ENCODE data around the gene ANKH. TPM values are rescaled to one million over a fixed set of nuclear protein-coding genes. Genes with fewer than 3 reads are reported as not detected.
A peak's percentile ranks its signal among the peaks of the same experiment; 100 is the strongest.
"Not testable (repeated sequence)": the region's sequence is repeated elsewhere in the genome, so short reads cannot be mapped to it uniquely, and the experiment has no call there.

ANKH gene
- total RNA-seq, 2 donors from 2014 or later, result 93.8 to 94.1 TPM

GRCh38 chr5:14893381-14893780, 21.8 kb upstream of the ANKH start:
- no peak for DNase-seq (ENCODE audit: low spot score)
- intact Hi-C loops (cut with DNase I), result no loop called here

GRCh38 chr5:14890846-14891245, 19.3 kb upstream of the ANKH start:
- no peak for DNase-seq (ENCODE audit: low spot score)
- intact Hi-C loops (cut with DNase I), result no loop called here

DNA sequence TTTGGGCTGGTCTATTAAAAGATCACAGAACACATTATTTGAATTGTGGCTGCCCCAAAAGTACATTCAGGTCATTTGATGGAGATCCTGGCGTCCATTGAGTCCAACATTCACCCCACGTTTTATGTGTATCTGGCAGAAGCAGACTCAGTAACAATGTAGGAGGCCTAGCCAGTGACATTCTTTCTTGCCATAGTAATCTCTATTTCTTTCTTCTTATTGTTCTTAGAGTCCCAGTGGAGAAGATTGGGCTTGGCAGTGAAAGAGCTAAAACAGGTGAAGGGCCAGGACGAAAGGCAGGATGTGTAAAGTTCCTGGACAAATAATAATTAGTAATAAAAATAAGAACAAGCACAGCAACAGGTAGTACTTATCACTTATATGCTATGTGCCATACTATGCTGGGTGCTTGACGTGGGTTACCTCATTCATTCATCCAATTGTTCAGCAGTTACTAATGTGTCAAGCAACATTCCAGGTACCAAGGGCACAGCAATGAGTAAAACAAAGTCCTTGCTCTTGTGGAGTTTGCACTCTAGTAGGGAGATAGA, 12.6 kb upstream of the ANKH start:
- DNase-seq (ENCODE audit: low spot score), result no peak
- intact Hi-C loops (cut with DNase I), result no loop called here

GRCh38 chr5:14882658-14883580, 11.3 kb upstream of the ANKH start:
- no peak for DNase-seq (ENCODE audit: low spot score)
- intact Hi-C loops (cut with DNase I), result no loop called here

- intact Hi-C loops (cut with DNase I), result no loop called here
- DNase-seq (ENCODE audit: low spot score), result no peak
Measured at GRCh38 chr5:14881826-14882225, 10.2 kb upstream of the ANKH start.

DNA sequence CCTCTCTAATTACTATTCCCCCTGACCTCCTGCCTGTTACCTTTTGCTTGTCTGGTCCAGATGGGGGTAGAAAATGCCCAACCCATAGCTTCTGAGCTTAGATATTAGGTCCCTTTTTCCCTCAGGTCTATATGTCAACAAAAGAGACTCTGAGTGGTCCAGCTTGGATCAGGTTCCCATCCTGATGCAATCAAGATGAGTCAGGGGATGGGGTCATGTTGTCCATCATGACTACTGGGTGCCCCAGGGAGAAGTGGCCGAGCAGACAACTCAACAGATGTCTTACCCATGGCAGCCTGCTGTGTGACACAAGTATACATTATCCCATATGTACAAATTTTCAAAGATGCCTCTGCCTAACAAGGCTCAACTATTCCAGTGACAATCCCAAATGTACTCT, 9.1 kb upstream of the ANKH start:
- no peak for DNase-seq (ENCODE audit: low spot score)
- intact Hi-C loops (cut with DNase I), result no loop called here

- intact Hi-C loops (cut with DNase I), result loop anchor here in 1 of 2 donors (10.0 kb wide), 1 partner anchor 125 kb away; no protein-coding TSS in a partner anchor
- no peak for DNase-seq (ENCODE audit: low spot score)
Measured at GRCh38 chr5:14879937-14880589, 8.5 kb upstream of the ANKH start.

- intact Hi-C loops (cut with DNase I), result loop anchor here in 1 of 2 donors (10.0 kb wide), 1 partner anchor 125 kb away; no protein-coding TSS in a partner anchor
Measured at GRCh38 chr5:14879393-14879792, 7.8 kb upstream of the ANKH start.

GRCh38 chr5:14878192-14878591, 6.6 kb upstream of the ANKH start:
- DNase-seq (ENCODE audit: low spot score), result not testable (repeated sequence)
- intact Hi-C loops (cut with DNase I), result loop anchor here in 1 of 2 donors (10.0 kb wide), 1 partner anchor 127 kb away; no protein-coding TSS in a partner anchor

More at GRCh38 chr5:14879393-14879792, 7.8 kb upstream of the ANKH start:
- DNase-seq (ENCODE audit: low spot score), result no peak

DNA sequence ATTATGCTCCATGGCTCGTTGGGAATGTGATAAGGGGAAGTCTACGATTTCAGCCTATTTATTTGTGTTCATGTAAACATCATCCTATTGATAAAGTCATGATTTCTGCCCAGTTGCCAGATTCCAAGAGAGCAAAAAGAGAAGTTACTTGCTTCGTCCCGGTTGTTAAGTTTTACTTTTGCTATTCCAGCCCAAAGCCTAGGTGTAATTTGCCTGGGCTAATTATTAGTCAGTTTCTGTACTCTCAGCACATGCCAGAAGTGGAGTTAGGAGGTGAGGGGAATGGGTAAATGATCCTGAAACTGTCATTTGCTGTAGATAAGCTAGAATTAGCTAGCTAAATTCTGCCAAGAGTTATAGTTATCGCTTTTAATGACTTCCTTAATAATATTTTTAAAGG, 4.5 kb upstream of the ANKH start:
- DNase-seq (ENCODE audit: low spot score), result no peak
- intact Hi-C loops (cut with DNase I), result loop anchor here in 1 of 2 donors (10.0 kb wide), 1 partner anchor 129 kb away; no protein-coding TSS in a partner anchor

GRCh38 chr5:14873790-14874189, 2.2 kb upstream of the ANKH start:
- DNase-seq (ENCODE audit: low spot score), result no peak
- intact Hi-C loops (cut with DNase I), result loop anchor here in 1 of 2 donors (10.0 kb wide), 1 partner anchor 131 kb away; no protein-coding TSS in a partner anchor

GRCh38 chr5:14873093-14873492, 1.5 kb upstream of the ANKH start:
- DNase-seq (ENCODE audit: low spot score), result no peak
- intact Hi-C loops (cut with DNase I), result loop anchor here in 1 of 2 donors (10.0 kb wide), 1 partner anchor 132 kb away; no protein-coding TSS in a partner anchor

DNA sequence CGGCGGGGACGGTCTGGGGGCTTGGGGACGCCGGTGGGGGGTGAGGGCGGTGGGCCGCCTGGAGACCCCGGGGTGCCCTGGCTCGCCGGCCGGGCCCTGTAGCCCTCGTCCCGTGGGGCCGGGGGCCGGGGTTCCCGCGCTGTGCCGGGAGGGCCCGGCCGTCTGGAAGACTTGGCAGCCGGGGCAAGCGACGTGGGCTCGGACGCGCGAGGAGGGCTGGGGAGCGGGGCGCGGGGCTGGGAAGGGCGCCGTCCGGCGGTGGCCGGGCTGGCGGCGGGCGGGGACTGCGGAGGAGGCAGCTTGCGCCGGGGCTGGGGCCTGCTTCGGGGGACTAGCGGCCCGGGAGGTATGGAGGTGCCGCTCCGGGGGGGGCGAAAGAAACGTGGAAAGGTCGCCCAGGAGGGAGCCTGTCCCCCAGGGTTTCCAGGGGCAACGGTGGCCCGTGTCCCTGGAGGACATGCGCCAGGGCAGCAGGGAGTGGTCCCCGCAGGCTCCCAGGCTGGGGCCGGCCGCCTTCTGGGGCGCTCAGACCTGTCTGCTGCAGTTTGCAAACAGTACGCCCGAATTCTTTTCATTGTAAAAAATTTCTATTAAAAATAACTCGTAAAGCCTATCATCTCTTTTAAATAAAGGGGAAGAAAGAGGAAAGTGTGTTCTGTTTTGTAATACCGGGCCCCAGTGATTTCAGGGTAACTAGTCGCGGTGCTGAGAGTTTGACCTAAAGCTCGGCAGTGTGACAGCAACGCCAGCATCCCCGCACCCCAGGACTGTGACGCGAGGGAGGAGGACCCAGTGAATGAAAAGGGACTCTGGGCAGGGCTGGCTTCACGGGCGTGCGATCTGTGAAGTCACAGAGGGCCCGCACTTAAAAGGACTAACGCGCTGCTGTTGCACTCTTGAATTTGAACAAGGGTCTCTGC, 752 bp upstream of the ANKH start:
- intact Hi-C loops (cut with DNase I), result loop anchor here in 1 of 2 donors (10.0 kb wide), 1 partner anchor 132 kb away; no protein-coding TSS in a partner anchor
- DNase-seq (ENCODE audit: low spot score), result peak; percentile 92

GRCh38 chr5:14870337-14871213, 1.0 kb downstream of the ANKH start:
- DNase-seq (ENCODE audit: low spot score), result no peak
- intact Hi-C loops (cut with DNase I), result loop anchor here in 1 of 2 donors (10.0 kb wide), 1 partner anchor 134 kb away; no protein-coding TSS in a partner anchor

DNA sequence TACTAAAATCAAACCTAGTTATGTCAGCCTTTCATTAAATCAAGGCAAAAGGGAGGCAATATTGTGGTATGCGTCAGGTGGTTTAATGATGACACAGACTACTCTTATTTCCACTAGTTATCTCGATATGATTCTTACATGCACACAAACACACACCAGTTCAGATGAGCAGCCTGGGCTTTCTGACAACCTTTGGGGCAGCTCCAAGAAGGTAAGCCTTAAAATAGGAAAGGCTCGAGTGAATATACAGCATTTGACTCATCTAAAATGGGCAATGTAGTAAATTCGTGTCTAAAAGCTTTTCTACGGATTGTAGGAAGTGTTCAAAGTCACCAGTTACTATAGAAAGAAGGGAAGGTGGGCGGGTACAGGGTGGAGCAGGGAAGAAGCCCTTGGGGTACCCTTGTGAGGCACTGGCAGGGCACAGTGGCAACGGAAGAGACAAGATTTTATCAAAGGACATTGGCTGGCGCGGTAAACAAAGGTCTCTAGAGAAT, 1.9 kb downstream of the ANKH start:
- no peak for DNase-seq (ENCODE audit: low spot score)
- intact Hi-C loops (cut with DNase I), result loop anchor here in 1 of 2 donors (10.0 kb wide), 1 partner anchor 135 kb away; no protein-coding TSS in a partner anchor

DNA sequence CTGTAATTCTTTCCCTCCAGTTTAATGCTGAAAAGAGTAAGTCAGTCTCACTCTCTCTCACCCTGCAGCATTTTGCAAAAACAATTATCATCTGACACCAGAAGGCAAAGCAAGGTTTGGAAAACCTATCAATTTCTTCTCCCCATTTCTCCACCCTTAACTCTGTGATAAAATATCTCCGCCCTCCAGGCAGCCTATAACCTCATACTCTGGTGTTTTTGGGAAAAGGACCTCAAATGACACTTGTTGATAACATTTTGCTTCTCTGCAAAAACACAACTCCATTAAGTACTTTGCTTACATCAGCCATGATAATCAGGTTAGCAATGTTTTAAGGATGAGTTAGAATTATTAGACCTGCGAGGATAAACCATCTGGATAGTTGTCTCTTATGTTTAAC, 2.3 kb downstream of the ANKH start:
- DNase-seq (ENCODE audit: low spot score), result no peak
- intact Hi-C loops (cut with DNase I), result no loop called here

GRCh38 chr5:14868771-14869170, 2.8 kb downstream of the ANKH start:
- no peak for DNase-seq (ENCODE audit: low spot score)
- intact Hi-C loops (cut with DNase I), result no loop called here
